ENCODE measurements around the gene IER5. TPM values are rescaled to one million over a fixed set of nuclear protein-coding genes. Genes with fewer than 3 reads are reported as not detected.

The IER5 gene
- total RNA-seq, 1 donor from 2014 or later = 61.5 TPM

DNA sequence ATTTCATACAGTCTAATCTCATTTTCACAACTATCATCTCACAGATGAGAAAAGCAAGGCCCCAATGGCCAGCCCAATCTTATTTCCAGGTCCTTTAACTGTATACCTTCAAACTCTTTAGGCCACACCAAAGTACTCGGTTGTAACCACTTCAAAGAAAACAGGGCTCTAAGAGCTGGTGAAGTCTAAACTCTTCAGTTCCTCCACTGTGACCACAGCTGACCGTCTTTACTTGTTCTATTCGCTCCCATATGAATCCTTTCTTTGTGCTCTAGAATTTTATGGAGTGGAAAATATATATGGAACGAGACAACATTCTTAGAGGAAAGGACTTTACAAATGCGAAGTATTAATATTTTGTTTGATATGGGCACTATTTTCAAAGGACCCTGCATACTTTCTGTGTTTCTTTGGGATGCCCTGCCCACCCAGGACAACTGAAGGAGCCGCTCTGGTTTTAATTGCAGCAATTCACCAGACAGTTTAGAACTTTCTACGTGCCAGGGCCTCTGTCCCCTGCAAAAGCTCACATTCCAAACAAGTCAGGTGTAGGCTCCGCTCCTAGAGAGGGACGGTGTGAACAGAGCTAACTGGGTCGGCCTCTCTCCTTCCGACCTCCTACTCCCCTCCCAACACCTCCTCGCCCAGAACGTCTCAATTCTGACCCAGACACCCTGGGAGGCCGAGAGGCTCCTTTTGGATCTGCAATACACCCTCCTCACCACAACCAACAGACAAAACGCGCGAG lies 15.7 kb downstream of the IER5 start:
- Mint-ChIP-seq H3K36me3 (ENCODE audit: low read depth) (peaks cover 3% of the 10 kb centered on the region), H3K27ac (peak overlapping the region; percentile 55), H3K4me3 (peak overlapping the region; percentile 81), H3K9me3 (peaks cover 3% of the 10 kb centered on the region), H3K4me1 (ENCODE audit: low read depth) (peaks cover 78% of the 10 kb centered on the region), H3K27me3 (ENCODE audit: insufficient read depth) (peaks cover 29% of the 10 kb centered on the region)
- DNase-seq (ENCODE audit: low spot score) = no peak
- intact Hi-C loops (cut with micrococcal nuclease) = loop anchor here (1.0 to 10.0 kb wide), 2 partner anchors 38 to 1219 kb away; partner anchors contain the start of gene TOR1AIP1

DNA sequence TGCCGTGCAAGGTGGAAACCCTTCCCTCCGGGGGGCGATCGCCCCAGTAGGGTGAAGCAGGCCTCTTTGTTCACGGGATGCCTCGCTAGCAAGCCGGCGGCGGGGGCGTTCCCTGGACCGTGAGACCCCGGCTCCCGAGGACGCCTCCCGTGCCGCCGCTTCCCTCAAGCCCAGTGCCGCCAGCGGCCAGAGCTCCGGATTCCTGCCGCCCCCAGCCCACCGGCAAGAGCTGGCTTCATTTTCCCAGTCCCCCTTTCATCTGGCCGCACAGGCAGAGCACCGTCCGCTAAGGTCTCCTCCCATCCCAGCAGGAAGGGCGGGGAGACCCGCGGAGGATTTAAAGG lies 16.3 kb downstream of the IER5 start:
- Mint-ChIP-seq H3K27me3 (ENCODE audit: insufficient read depth) (peaks cover 32% of the 10 kb centered on the region), H3K4me3 (peak overlapping the region; percentile 81), H3K4me1 (ENCODE audit: low read depth) (peaks cover 78% of the 10 kb centered on the region), H3K27ac (peak overlapping the region; percentile 55), H3K36me3 (ENCODE audit: low read depth) (peaks cover 3% of the 10 kb centered on the region), H3K9me3 (peaks cover 3% of the 10 kb centered on the region)
- intact Hi-C loops (cut with micrococcal nuclease) = loop anchor here (1.0 to 10.0 kb wide), 5 partner anchors 14 to 1220 kb away; partner anchors contain the start of genes TOR1AIP1 and XPR1
- DNase-seq (ENCODE audit: low spot score) = no peak

DNA sequence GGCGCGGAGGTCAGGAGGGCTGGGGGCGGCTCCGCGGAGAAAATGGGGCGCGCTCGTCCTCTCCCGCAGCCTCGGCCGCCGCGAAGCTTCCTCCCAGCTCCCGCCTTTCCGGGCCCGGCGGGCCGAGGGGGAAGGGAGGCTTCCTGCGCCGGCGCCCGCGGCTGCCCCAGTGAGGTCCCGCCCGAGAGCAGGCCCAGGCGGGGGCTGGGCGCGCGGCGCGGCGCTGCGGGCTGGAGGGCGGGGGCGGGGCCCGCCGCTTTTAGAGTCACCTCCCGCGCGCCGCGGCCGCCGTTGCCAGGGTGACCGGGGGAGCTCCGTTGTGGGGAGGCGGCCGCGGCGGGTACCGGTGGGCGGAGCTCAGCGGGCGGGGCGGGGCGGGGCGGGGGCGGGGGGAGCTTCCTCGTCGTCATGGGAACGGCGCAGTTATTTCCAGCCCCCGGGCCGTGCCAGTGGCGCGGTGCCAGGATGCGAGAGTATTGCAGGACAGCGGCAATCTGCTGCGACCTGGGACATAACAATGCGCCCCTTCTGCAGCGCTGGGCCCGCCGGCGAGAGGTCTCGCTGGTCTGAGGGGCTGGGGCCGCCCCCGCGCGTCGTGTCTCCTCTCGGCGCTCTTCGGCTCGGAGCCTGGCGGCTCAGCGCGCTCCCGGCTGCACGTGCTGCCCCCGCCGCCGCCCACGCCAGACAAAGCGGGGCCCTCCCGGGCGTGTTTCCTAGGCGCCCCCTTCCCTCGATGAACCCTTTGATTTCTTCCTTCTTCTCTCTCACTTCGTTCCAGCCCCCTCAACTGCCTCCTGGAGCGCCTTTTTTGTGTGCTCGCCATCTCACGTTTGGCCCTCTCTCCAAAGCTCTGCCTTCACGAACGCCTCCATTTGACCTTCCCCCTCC lies 16.9 kb downstream of the IER5 start:
- H3K36me3 Mint-ChIP-seq (ENCODE audit: low read depth) = peaks cover 3% of the 10 kb centered on the region
- intact Hi-C loops (cut with micrococcal nuclease) = loop anchor here (1.0 to 10.0 kb wide), 4 partner anchors 15 to 1221 kb away; partner anchors contain the start of genes TOR1AIP1 and XPR1
- DNase-seq (ENCODE audit: low spot score) = peak; percentile 87
- peak overlapping the region; percentile 82 for H3K4me3 Mint-ChIP-seq
- H3K27me3 Mint-ChIP-seq (ENCODE audit: insufficient read depth) = peaks cover 34% of the 10 kb centered on the region
- H3K9me3 Mint-ChIP-seq = peaks cover 3% of the 10 kb centered on the region
- peak overlapping the region; percentile 88 for H3K27ac Mint-ChIP-seq
- peaks cover 72% of the 10 kb centered on the region for H3K4me1 Mint-ChIP-seq (ENCODE audit: low read depth)

DNA sequence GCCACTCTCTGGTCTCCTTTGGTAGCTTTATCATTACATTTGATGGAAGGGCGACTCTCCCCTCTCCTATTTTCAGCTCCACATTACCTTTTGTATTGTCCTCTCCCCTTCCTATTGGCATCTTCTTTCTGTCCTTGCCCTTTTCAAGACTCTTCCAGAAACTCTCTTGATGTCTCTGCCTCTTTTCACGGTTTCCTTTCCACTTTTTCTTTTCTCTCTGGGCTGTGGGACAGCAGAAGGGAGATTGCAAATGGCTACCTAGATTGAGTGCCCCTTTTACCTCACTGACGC lies 17.5 kb downstream of the IER5 start:
- peaks cover 66% of the 10 kb centered on the region for H3K4me1 Mint-ChIP-seq (ENCODE audit: low read depth)
- peak overlapping the region; percentile 88 for H3K27ac Mint-ChIP-seq
- no peak for DNase-seq (ENCODE audit: low spot score)
- H3K9me3 Mint-ChIP-seq = no peaks in the 10 kb centered on the region
- H3K36me3 Mint-ChIP-seq (ENCODE audit: low read depth) = no peaks in the 10 kb centered on the region
- H3K27me3 Mint-ChIP-seq (ENCODE audit: insufficient read depth) = peaks cover 36% of the 10 kb centered on the region
- peak overlapping the region; percentile 82 for H3K4me3 Mint-ChIP-seq
- intact Hi-C loops (cut with micrococcal nuclease) = loop anchor here (5.0 to 10.0 kb wide), 2 partner anchors 474 to 1221 kb away; partner anchors contain the start of genes TOR1AIP1 and XPR1

DNA sequence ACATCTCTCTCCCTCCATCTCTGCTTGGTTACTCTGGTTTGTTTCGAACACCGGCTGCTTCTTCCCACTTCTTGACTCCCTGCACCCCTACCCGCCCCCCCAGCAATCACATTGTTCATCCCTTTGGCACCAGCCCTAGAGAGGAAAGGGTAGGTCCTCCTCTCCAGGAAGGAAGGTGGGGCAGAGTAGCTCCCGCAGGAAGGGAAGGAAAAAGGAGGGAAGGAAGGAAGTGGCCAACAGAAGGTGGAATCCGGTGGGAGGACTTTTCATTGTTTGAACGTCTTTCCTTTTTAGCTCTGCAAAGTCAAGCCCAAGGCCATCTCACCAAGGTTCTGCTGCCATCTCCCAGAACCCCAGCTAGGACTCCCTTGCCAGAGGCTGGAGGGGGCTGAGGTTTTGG lies 18.0 kb downstream of the IER5 start:
- intact Hi-C loops (cut with micrococcal nuclease) = loop anchor here (5.0 to 10.0 kb wide), 2 partner anchors 474 to 1222 kb away; partner anchors contain the start of genes TOR1AIP1 and XPR1
- H3K36me3 Mint-ChIP-seq (ENCODE audit: low read depth) = no peaks in the 10 kb centered on the region
- no peaks in the 10 kb centered on the region for H3K9me3 Mint-ChIP-seq
- no peak overlapping the region for H3K4me3 Mint-ChIP-seq
- H3K4me1 Mint-ChIP-seq (ENCODE audit: low read depth) = peaks cover 61% of the 10 kb centered on the region
- H3K27ac Mint-ChIP-seq = no peak overlapping the region
- no peak for DNase-seq (ENCODE audit: low spot score)
- H3K27me3 Mint-ChIP-seq (ENCODE audit: insufficient read depth) = peaks cover 38% of the 10 kb centered on the region

DNA sequence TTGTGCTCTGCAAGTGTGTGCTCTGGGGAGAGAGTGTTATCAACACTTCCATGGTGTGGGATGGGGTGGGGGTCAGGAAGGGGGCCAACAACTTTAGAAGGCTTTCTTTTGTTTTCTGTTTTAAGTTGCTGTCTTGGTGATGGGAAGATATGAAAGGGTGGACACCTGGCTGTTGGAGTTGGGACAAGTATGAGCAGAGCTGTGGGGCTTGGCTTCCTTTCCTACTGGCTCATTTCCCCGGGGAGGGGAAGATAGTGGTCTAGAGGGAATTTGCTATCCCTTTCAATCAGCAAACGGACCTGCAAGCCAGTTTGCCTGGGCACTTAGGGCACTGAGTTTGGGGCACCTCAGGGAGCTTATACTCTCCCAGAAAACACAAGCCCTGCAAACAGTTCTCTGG lies 19.2 kb downstream of the IER5 start:
- Mint-ChIP-seq H3K4me1 (ENCODE audit: low read depth) (peaks cover 55% of the 10 kb centered on the region), H3K9me3 (no peaks in the 10 kb centered on the region), H3K27ac (no peak overlapping the region), H3K36me3 (ENCODE audit: low read depth) (no peaks in the 10 kb centered on the region), H3K4me3 (no peak overlapping the region), H3K27me3 (ENCODE audit: insufficient read depth) (peaks cover 38% of the 10 kb centered on the region)
- intact Hi-C loops (cut with micrococcal nuclease) = loop anchor here (5.0 to 10.0 kb wide), 2 partner anchors 475 to 1223 kb away; partner anchors contain the start of genes TOR1AIP1 and XPR1
- DNase-seq (ENCODE audit: low spot score) = no peak

DNA sequence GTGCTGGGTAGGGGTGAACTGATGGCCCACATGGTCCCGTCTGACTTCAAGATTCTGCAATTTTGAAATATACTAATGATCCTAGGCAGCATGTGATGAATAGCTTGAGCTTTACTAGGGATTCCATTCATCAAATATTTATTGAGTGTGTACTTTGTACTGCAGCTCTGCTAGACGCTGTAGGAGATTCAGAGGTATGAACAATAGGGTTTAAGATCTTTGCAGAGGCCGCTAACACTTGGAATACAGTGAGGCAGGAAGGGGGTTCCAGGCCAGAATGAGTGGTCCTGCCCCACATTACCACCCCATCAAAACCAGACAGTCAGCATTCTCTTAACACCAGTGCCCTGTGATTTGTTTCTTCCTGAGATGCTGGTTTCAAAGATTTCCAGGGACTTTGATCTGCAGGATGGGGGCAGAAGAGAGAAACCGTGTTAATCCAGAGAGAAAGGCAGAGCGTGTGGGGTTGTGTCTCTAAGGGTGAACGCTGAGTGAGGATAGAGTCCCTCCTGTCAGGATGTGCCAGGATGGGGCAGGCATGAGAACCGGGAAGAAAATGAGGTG lies 19.9 kb downstream of the IER5 start:
- H3K4me1 Mint-ChIP-seq (ENCODE audit: low read depth) = peaks cover 51% of the 10 kb centered on the region
- intact Hi-C loops (cut with micrococcal nuclease) = loop anchor here (5.0 to 10.0 kb wide), 2 partner anchors 476 to 1224 kb away; partner anchors contain the start of genes TOR1AIP1 and XPR1
- H3K27ac Mint-ChIP-seq = no peak overlapping the region
- DNase-seq (ENCODE audit: low spot score) = no peak
- H3K4me3 Mint-ChIP-seq = no peak overlapping the region
- peaks cover 38% of the 10 kb centered on the region for H3K27me3 Mint-ChIP-seq (ENCODE audit: insufficient read depth)
- no peaks in the 10 kb centered on the region for H3K36me3 Mint-ChIP-seq (ENCODE audit: low read depth)
- H3K9me3 Mint-ChIP-seq = no peaks in the 10 kb centered on the region

DNA sequence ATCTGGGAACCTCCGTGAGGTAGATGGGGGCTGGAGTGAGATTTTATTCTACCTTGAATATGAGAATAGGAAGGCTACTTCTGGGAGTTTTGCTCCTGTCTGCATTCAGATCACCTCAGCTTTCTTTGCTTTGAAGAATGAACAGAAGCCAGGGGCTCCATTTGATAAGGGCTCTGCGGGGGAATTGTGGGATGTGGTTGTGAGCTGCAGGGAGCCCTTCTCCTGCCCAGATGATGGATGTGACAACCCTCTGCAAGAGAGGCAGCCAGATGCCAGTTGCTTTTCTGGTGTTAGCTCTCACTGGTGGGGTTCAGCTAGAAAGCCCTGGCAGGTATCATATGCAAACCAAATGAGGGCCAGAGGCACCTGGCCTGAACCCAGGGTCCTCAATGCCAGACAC lies 21.5 kb downstream of the IER5 start:
- Mint-ChIP-seq H3K36me3 (ENCODE audit: low read depth) (no peaks in the 10 kb centered on the region), H3K27me3 (ENCODE audit: insufficient read depth) (peaks cover 38% of the 10 kb centered on the region), H3K4me3 (no peak overlapping the region), H3K9me3 (no peaks in the 10 kb centered on the region), H3K4me1 (ENCODE audit: low read depth) (peaks cover 40% of the 10 kb centered on the region), H3K27ac (no peak overlapping the region)
- no peak for DNase-seq (ENCODE audit: low spot score)
- intact Hi-C loops (cut with micrococcal nuclease) = no loop called here

DNA sequence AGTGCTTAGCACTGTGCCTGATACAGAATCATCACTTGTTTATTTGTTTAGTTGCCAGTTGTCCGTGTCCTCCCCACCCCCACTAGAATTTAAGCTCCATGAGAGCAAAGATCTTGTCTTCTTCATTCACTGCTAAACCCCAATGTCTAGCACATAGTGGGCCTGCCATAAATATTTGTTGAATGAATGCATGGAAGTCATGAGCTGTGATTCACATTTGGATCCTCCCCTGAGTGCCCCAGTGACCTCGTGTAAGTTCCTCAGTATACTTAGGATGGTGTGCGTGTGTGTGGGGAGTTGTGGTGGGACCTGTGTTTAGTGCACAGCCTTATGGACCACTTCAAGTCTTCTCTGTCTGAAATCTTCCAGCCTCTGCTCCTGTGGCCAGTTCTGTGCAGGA lies 23.1 kb downstream of the IER5 start:
- H3K27me3 Mint-ChIP-seq (ENCODE audit: insufficient read depth) = peaks cover 34% of the 10 kb centered on the region
- intact Hi-C loops (cut with micrococcal nuclease) = no loop called here
- H3K36me3 Mint-ChIP-seq (ENCODE audit: low read depth) = no peaks in the 10 kb centered on the region
- H3K4me3 Mint-ChIP-seq = no peak overlapping the region
- H3K4me1 Mint-ChIP-seq (ENCODE audit: low read depth) = peaks cover 31% of the 10 kb centered on the region
- no peaks in the 10 kb centered on the region for H3K9me3 Mint-ChIP-seq
- no peak overlapping the region for H3K27ac Mint-ChIP-seq
- DNase-seq (ENCODE audit: low spot score) = no peak

DNA sequence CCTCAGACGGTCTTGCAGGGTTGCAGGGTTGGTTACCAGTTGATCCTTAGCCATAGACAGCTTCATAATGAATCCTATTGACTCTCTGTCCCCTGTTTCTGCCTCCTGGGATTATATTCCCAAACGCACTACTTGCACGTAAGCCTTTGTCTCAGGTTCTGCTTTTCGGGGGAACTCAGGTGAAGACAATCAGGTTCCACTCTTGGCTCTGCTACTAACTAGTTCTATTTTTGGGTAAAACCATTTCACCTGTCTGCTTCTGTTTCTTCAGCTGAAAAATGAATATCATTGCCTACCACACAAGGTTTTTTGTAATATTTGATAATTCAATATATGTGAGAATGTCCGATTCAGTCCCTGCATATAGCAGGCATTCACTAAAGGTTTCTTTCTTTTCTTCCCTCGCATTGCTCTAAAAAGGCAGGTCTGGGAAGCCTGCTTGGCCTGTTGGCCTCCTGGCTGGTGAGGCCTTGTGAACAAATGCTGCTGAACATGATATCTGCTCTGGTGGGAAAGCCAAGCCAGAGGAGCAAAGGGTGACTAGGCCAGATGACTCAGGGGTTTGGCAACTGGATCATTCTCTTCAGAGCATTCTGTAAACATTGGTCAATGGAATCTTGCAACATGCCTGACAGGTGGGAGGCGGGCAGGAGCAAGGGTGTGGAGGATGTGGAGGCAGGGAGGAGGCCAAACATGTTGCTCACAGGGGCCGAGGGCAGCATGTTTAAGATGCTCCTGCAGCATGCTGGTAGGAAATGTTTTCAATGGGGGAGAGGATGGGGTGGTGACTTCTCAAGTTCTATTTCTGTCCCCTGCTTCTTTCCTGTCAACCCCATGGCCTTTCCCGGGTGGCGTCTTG lies 23.8 kb downstream of the IER5 start:
- H3K9me3 Mint-ChIP-seq = no peaks in the 10 kb centered on the region
- H3K36me3 Mint-ChIP-seq (ENCODE audit: low read depth) = no peaks in the 10 kb centered on the region
- peaks cover 23% of the 10 kb centered on the region for H3K4me1 Mint-ChIP-seq (ENCODE audit: low read depth)
- no peak overlapping the region for H3K27ac Mint-ChIP-seq
- intact Hi-C loops (cut with micrococcal nuclease) = no loop called here
- H3K27me3 Mint-ChIP-seq (ENCODE audit: insufficient read depth) = peaks cover 27% of the 10 kb centered on the region
- no peak for DNase-seq (ENCODE audit: low spot score)
- H3K4me3 Mint-ChIP-seq = no peak overlapping the region

DNA sequence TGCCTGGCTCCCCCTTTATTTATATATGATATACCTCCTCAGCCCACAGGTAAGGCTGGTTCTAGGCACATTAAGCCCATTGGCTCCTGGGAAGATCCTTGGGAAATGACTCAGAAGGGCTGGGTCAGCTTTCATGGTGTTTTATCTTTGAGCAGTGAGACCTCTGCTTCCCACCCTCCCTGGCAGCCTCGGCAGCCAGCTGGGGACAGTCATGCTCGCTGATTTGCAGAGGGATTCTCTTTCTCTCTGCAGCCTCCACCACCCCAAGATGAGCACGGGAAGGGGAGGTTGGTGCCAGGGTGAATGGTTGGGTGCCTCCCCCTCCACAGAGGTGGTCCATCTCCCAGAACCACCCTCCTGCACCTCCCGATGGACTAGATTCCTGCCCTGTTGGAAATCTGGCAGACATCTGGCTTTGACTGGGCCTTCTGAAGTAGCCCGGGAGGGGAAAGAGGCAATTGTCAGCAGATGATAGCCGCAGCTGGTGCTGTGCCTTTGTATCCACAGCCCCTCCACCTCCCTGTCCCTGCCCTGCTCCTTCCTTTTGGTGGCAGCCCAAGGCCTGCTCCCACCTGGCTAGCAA lies 24.6 kb downstream of the IER5 start:
- no peaks in the 10 kb centered on the region for H3K9me3 Mint-ChIP-seq
- H3K4me3 Mint-ChIP-seq = no peak overlapping the region
- no peak overlapping the region for H3K27ac Mint-ChIP-seq
- peaks cover 20% of the 10 kb centered on the region for H3K4me1 Mint-ChIP-seq (ENCODE audit: low read depth)
- no peaks in the 10 kb centered on the region for H3K36me3 Mint-ChIP-seq (ENCODE audit: low read depth)
- peaks cover 24% of the 10 kb centered on the region for H3K27me3 Mint-ChIP-seq (ENCODE audit: insufficient read depth)
- intact Hi-C loops (cut with micrococcal nuclease) = no loop called here
- no peak for DNase-seq (ENCODE audit: low spot score)

Measured in activated T-helper 1 cell treated with anti-CD3 and anti-CD28 coated beads, Interleukin-12 subunit alpha, Interleukin-12 subunit beta, Interleukin-2, Interleukin-4 antibody, amounts not matched to agents 30 ng/mL and 10 ng/mL and 1 ng/mL, durations not matched to agents 14 hours and 24 hours and 36 hours (primary cell).